NCI-H345 treated with DMSO at 0.1 percent for 48 hours (cell line): ENCODE measurements around the gene SKAP2.
"Not testable (repeated sequence)": the region's sequence is repeated elsewhere in the genome, so short reads cannot be mapped to it uniquely, and the experiment has no call there.

Source experiments
- DNase-seq: peaks from one replicate; lab custom pipeline; 2025; ENCODE audit not compliant: unreplicated experiment; lab: John Stamatoyannopoulos, UW

The SKAP2 gene

DNA sequence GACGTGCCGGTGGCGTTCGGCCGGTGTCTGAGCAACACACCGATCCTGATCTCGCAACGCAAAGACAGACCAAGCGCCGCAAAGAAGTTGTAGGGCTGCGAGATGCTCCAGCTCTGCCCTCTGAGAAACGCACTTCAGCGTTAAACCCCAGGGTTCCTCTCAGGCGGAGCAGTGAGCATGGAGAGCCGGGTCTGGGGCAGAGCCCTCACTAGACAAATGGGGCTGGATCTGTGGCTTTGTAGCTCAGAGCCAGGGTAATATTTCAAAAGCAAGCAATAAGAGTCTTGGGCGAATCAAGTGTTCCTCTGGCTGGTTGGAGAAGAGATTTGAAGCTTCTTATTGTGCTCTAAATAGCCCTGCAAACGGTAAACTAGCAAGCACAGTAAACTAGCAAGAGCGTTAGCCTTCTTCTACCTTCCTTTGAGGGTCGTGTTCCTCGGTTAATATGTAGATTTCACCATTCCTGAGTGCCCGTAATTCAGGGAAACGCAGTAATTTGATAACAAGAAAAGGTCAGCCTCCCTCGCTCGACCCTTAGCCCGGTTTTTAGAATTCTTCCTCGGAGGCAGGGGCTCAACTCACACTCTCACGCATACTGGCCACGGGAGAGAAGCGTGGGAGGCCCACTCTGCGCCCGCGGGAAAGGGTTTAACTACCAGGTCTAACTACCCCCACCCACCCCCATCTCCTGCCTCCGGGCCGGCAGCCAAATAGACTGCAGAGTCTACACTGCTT is 6.7 kb downstream of the SKAP2 start:
- DNase-seq = no peak

DNA sequence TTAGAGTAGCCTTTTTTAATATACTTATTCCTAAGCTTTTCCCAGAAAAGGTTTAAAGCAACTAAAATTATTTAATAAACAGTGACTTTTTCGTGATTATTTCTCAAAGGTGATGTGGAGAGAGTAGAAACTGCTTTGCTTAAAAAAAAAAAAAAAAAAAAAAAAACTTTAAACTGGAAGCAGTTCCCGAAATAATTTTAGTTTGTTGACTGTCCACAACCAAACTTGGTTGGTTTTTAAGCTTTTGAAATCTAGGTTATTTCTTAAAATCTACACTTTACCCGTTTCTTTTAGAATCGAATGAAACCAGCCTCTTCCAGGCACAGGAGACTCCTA is 7.3 kb downstream of the SKAP2 start:
- no peak for DNase-seq

DNA sequence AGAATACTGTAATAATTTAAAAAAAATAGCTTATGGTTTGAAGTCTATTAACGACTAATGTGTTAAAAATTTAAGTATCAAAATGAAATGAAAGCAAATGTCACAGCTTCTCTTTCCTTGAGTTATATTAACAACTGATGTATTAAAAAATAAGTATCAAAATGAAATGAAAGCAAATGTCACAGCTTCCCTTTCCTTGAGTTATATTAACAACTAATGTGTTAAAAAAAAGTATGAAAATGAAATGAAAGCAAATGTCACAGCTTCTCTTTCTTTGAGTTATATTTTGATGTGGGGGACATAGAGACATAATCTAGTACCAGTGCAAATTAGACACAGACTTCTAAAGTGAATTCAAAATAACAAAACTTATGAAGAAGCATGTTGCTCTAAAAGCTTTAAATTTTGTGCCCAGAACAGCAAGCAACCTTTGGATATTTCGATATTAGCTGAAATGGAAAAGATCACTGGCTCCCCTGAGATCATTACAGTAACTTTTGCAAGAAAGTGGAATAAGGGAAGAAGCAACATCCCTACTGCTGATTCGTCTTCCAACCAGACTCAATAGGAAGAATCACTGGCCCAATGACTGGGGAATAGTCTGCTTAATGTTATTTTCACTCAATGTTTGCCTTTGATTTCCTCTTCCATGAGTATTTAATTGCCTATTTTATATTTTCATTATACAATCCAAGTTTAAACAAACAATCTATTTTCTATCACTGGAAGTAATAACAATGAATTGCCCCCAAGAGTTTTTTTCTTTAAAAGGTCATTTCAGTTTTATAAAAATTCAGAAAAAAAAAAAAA is 8.0 kb downstream of the SKAP2 start:
- DNase-seq = no peak

DNA sequence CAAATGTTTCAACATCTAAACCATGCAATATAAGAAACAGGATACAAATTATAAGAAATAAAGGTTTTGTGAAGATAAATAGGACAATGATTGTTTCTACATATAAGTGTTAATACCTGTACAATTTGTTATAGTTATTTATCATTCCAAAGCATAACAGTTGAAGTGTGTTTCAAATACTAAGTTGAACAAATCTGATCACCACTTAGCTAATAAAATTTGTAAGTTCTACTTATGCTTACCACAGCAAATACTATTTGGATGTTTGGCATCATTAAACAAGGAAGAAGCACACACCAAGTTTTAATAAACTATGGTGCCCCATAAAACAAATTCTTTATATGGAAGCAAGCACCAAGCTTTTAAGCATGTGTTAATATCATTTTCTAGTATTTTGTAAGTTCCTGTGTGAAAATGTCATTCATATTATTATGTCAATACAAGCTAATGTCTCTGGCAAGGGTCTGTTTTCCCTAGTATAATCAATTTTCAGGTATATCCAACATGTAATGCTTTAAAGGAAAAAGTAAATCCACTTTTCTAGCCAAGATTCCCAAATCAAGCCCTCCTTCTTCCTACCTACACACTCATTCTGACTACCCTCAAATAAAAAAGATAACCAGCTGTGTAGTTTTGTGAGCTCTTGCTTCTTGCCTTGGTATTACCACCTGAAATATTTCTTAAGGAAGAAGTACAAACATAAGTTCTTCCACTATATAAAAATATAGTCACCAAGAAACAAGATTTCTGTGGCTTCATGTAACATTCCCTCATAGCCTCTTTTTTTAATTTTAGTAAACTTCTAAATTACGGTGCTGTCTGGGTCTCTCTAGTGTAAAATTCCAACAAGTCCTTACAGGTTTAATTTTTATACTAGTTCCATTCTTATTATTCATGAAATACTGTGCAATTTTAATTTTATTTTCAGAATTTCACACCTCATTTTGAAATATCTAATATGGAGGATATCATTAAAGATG is 9.2 kb downstream of the SKAP2 start:
- no peak for DNase-seq

DNA sequence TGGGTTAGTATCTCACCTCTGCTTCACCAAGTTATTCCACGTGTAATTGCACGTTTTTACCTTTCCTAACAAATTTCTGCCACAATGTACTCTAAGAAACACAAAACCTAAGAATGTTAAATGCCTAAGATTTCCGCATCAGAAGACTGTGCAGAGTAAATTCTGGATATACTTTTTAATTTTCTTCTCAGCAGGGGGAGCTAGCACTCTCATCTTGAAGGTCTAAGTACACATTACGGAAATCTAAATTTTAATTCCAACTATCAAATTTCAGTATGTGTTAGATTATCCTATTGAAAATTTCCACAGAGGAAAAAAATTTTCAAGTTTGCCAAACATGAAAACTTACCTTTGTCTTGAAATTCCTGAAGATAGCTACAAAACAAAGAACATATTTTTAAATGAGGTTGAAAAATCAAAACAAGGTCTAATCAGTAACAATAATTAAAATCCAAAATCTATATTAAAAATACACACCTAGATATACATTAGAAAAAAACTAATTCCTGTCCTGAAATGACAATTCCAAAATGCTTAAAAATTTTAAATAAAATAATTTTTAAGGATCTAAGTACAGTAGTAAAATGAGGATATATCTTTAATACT is 10.5 kb downstream of the SKAP2 start:
- no peak for DNase-seq

DNA sequence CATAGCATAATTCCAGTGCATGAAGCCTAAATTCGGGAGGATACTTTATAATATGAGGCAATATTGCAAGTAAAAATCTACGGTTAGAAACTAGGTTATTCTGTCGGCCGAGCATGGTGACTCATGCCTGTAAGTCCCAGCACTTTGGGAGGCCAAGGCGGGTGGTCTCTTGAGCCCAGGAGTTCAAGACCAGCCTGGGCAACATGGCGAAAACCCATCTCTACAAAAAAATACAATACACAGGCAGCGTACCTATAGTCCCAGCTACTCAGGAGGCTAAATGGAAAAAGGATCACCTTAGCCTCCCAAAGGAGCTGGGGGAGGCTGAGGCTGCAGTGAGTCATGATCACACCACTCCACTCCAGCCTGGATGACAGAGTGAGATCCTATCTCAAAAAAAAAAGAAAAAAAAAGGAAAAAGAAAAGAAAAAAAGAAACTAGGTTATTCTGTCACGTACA is 14.2 kb downstream of the SKAP2 start:
- DNase-seq = no peak

DNA sequence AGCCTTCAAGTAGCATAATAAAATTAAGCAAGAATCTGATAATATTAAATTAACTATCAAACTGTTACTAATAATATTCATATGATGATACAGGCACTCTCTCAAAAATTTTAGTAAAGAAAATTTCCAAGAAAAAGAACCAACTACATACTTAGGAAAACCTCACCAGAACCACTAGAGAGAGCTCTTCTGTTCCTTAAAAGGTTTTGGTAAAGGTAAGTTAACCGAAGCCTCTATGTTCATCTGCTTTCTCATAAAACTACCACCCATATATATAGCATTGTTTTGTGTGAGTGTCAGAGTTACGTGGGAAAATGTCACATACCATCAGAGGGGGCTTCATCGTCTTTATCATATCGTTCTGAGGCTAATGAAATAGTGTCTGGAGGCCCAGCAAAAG is 20.7 kb downstream of the SKAP2 start:
- no peak for DNase-seq

DNA sequence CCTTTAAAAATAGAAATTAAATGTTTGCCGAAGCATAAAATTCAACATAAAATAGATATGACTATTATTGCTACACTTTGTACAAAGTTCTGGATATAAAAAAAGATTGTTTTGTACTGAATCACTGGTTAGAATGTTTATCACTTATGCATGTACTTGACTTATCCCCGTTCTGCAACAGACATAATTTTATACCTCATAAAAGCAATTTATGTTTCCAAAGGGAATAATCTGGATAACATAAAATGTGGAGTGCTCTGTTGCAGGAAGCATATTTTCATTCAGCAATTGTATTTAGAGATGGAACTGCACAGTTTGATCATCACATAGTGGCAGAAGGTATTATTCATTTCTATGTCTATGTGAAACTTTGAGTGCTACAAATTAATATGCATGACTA is 21.5 kb downstream of the SKAP2 start:
- no peak for DNase-seq

DNA sequence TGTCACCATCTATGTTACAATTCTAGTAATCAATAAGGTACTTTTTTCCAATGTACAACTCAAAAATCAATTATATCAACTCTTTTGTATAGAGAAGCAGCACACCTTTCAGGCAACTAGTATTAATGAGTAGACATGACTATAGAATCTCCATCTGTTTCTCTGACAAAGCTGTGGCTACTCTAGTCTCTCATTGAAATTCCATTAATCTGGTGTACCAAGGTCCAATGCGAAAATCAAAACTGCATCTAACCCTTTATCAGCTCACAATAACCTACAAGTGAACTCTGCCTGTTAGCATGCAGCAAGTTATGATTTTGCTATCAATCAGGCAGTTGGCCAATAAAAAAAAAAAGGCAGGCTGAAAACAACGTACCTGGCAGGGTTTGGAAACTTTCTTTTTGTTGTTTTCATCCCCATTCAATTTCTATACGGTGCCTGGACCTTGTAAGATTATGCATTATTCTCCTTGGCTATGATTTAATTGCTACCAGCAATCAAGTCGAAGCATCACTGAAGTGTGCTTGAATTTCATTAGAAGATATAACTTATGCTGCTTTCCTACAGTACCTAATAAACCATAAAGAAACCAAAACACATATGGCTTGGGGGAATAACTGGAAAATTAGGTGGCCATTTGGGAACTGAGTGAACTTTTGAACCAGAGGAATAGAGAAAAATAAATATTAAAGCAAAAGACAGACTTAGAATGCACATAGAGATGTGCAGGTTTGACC is 23.2 kb downstream of the SKAP2 start:
- DNase-seq = no peak

DNA sequence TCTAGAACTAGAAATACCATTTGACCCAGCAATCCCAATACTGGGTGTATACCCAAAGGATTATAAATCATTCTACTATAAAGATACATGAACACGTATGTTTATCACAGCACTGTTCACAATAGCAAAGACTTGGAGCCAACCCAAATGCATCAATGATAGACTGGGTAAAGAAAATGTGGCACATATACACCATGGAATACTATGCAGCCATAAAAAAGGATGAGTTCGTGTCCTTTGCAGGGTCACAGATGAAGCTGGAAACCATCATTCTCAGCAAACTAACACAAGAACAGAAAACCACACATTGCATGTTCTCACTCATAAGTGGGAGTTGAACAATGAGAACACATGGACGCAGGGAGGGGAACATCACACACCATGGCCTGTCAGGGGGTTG is 27.6 kb downstream of the SKAP2 start:
- DNase-seq = not testable (repeated sequence)

DNA sequence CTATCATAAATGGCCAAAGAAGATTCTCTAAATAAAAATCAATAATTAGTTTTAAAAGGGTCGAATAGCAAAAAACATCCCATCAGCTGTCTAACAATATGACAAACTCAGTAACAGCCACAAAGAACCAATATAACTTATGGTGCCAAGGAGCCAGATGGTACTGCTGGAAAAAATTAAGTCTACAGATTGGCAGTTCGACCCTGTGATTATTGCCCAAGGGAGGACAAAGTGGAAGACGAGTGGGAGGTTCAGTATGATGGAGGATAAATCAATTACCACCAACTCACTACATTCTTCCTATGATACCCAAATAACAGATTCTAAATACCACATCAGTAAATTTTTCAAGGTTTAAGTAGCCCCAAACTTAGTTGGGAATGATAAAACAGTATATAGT is 49.0 kb downstream of the SKAP2 start:
- DNase-seq = no peak

DNA sequence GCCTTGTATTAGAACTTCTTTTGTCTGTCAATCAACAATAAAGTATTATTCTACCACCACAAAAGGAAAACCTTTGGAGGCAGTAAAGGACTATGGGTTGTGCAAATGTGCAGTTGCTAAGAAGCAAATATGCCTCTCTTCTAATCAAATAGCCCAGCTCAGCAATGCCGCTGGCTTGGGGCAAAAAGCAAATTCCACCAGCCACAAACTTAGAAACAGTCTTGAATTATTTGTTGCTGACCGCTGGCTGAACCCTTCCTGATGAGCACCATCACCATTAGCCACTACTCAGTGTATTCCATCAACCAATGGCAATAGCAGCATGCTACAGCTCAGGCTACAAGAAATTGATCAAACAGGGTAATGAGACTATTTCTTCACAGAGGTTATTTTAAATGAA is 51.0 kb downstream of the SKAP2 start:
- no peak for DNase-seq

DNA sequence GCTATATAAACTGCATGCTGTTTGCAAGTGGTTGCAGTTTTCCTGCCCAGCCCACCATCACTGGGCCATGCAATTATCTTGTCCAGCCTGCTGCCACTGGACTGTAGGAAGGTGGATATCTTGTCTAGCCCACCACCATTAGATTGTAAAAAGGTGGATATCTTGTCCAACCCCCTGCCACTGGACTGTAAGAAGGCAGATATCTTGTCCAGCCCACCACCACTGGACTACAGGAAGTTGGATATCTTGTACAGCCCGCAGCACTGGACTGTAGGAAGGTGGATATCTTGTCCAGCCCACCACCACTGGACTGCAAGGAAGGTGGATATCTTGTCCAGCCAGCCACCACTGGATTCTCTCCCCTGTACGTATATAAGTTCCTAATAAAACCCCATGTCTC is 69.8 kb downstream of the SKAP2 start:
- DNase-seq = no peak

DNA sequence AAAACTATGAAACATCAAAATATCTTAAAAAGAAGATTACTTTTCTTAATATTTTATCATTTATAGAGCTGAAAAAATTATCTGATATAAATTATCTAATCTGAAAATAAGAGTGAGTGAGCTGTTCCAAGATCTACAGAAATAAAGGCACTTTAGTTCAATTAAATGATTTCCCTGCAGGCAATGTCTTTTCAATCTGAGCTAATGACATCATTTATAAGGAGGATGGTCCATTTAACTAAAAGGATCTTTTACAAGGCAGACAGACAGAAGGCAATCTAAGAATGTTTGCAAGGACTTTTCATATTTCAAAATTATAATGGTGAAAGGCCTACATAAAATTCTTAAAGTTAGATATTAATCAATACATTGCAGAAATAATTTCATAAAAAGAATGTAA is 71.8 kb downstream of the SKAP2 start:
- no peak for DNase-seq

DNA sequence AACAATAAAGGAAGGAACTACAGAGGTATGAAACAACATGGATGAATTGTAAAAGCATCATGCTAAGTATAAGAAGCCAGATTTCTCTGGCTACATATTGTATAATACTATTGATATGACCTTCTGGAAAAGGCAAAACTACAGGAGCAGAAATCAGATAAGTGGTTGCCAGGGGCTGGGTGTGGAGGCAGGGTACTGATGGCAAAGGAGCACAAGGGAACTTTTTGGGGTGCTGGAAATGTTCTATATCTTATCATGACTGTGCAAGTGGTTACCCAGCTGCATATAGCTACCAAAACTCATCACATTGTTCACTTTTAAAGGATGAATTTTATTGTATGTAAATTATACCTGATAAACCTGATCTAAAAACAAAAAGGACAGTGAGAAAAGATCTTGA is 72.4 kb downstream of the SKAP2 start:
- DNase-seq = no peak

DNA sequence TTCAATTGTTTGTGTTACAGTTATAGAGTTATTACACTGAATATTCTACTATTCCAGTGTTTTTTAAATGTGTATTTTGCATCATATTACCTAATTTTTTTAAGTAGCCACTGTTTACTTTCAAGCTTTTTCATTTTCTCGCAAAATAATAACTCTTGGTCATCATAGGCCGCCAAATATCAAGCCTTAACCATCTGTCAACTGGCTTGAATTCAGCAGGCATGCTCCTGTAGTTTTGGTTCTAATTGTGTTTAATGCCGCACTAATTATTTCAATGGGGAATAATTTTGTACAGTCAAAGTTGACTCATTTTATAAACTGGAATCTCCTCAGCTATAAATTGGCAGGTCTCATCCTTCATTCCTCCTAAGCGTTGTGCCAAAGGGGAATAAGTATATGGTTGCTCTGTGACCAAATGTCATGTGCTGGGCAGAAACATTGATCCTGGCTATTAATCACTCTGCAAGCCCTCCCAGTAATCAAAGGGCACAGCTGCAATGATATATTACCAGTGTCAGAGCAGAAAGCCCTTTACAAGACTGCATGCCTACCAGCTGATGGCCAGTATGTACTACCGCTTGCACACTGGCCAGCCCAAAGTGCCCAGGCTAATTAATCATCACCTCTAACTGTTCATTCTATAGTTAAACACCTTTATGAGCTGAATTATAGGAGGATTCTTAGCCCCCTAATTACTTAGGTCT is 74.8 kb downstream of the SKAP2 start:
- no peak for DNase-seq

DNA sequence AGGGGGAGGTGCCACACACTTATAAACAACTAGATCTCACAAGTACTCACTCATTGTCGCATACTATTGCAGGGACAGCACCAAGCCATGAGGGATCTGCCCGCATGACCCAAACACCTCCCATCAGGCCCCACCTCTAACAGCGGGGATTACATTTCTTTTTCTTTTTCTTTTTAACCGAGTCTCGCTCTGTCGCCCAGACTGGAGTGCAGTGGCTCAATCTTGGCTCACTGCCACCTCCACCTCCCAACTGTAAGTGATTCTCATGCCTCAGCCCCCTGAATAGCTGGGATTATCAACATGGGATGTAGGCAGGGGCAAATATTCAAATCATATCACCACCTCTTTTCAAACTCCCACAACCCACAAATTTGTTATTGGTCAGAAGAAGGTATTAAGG is 76.7 kb downstream of the SKAP2 start:
- DNase-seq = no peak

DNA sequence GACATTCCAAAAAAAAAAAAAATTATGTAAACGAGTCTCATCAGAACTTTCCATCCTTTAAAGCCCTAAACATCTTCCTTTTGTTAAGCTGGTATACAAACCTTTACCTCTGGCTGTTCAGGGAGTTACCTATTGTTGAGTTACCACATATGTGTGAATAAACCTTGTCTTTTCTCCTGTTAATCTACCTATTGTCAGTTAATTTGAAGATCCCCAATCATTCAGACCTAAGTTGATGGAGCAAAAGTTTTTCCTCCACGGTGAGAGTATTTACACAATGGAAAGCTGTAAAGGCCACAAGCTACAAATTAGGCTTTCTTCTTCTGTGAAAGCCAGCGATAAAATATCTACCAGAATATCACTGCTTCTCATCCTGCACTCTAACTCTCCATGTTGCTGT is 80.3 kb downstream of the SKAP2 start:
- no peak for DNase-seq

DNA sequence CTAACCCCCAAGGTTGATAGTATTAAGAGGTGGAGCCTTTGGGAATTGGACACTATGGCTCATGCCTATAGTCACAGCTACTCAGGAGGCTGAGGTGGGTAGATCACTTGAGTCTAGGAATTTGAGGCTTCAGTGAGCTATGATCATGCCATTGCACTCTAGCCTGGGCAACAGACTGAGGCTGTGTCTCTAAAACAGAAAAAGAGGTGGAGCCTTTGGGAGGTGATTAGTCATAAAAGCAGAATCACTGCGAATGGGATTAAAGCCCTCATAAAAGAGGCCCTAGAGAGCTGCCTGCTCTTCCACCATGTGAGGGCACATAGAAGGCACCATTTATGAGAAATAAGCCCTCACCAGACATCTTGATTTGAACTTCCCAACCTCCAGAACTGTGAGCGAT is 81.9 kb downstream of the SKAP2 start:
- DNase-seq = no peak
